HG03571 (cell line): Measurements from ENCODE around the gene MYBPC2.
"Not testable (repeated sequence)": the region's sequence is repeated elsewhere in the genome, so short reads cannot be mapped to it uniquely, and the experiment has no call there.

Experiments
- ATAC-seq: cut with Tn5 transposase; IDR thresholded peaks from one replicate; pipeline ENCODE4 v1.9.1; 2021; ENCODE audit not compliant: unreplicated experiment

The MYBPC2 gene

GRCh38 chr19:50432221-50433028 is at the start of gene MYBPC2:
Gene MYBPC2 (plus strand): TSS chr19:50432892. CDS start chr19:50432954, 62 bp downstream.
- no peak for ATAC-seq

- ATAC-seq, result peak; percentile 1
These were observed 49.5 kb upstream of the MYBPC2 start for GRCh38 chr19:50383001-50383851.

GRCh38 chr19:50383852-50384684 is 48.6 kb upstream of the MYBPC2 start, which contains the start of gene POLD1:
Gene POLD1 (plus strand): TSS chr19:50384347. CDS start chr19:50398852, 14,505 bp downstream.
- peak; percentile 70 for ATAC-seq

- ATAC-seq, result no peak
These were observed 47.8 kb upstream of the MYBPC2 start for GRCh38 chr19:50384685-50385535.

- ATAC-seq, result no peak
These were observed 45.4 kb upstream of the MYBPC2 start for GRCh38 chr19:50387176-50387867.

GRCh38 chr19:50387868-50388245 is 44.8 kb upstream of the MYBPC2 start:
- ATAC-seq, result no peak

GRCh38 chr19:50390295-50390694 is 42.4 kb upstream of the MYBPC2 start:
- not testable (repeated sequence) for ATAC-seq

- not testable (repeated sequence) for ATAC-seq
These were observed 41.7 kb upstream of the MYBPC2 start for GRCh38 chr19:50390952-50391351.

GRCh38 chr19:50392759-50393158 is 39.9 kb upstream of the MYBPC2 start:
- no peak for ATAC-seq

- no peak for ATAC-seq
These were observed 39.1 kb upstream of the MYBPC2 start for GRCh38 chr19:50393589-50393988.

- no peak for ATAC-seq
These were observed 38.7 kb upstream of the MYBPC2 start for GRCh38 chr19:50394017-50394416.

- no peak for ATAC-seq
These were observed 33.9 kb upstream of the MYBPC2 start for GRCh38 chr19:50398675-50399367.

GRCh38 chr19:50399368-50399745 is 33.3 kb upstream of the MYBPC2 start:
- ATAC-seq, result no peak

- ATAC-seq, result no peak
These were observed 30.9 kb upstream of the MYBPC2 start for GRCh38 chr19:50401605-50402450.

GRCh38 chr19:50402544-50403301 is 30.0 kb upstream of the MYBPC2 start:
- ATAC-seq, result no peak

- no peak for ATAC-seq
These were observed 26.4 kb upstream of the MYBPC2 start for GRCh38 chr19:50406156-50406820.

- ATAC-seq, result no peak
These were observed 25.9 kb upstream of the MYBPC2 start for GRCh38 chr19:50406829-50407228.
